ENCODE measurements around the gene NEURL1. TPM values are rescaled to one million over a fixed set of nuclear protein-coding genes. Genes with fewer than 3 reads are reported as not detected.

Gene NEURL1
- total RNA-seq, 1 experiment from 2014 or later = 0.84 TPM

- no peak overlapping the region for H3K27ac Mint-ChIP-seq (ENCODE audit: unreplicated experiment)
- no peak for DNase-seq
- BruUV-seq (replicated peaks) = no TSS peak
- intact Hi-C loops (cut with micrococcal nuclease; ENCODE audit: unreplicated experiment) = no loop called here
- POLR2A ChIA-PET = no interaction called here
- H3K27me3 ChIP-seq (replicated peaks; ENCODE audit: control insufficient read depth, insufficient read depth, low read length) = no peaks in the 10 kb centered on the region; the same call in 1 of the 2 replicates
- no peaks in the 10 kb centered on the region for H3K9me3 Mint-ChIP-seq (ENCODE audit: unreplicated experiment)
- no peaks in the 10 kb centered on the region for H3K36me3 Mint-ChIP-seq (ENCODE audit: insufficient read depth, unreplicated experiment)
- peak overlapping the region; percentile 46 for H3K4me3 ChIP-seq (ENCODE audit: low read depth, low read length)
- H3K27me3 Mint-ChIP-seq (ENCODE audit: insufficient read depth, unreplicated experiment) = no peaks in the 10 kb centered on the region
- TF ChIP-seq CTCF (IDR thresholded peaks at IDR 0.05; ENCODE audit: insufficient read depth in 1 of 2, low read depth in 1 of 2, low read length in 1 of 2, severe bottlenecking in 1 of 2, unreplicated experiment in 1 of 2) = no peak
- H3K4me1 Mint-ChIP-seq (ENCODE audit: low read depth, unreplicated experiment) = no peaks in the 10 kb centered on the region
- no peaks in the 10 kb centered on the region for H3K36me3 ChIP-seq (ENCODE audit: control insufficient read depth, insufficient read depth, low read length)
- peak overlapping the region; percentile 55 for H3K4me3 Mint-ChIP-seq (ENCODE audit: unreplicated experiment)
- CTCF ChIA-PET = no interaction called here
- H3K9me3 ChIP-seq = no peaks in the 10 kb centered on the region
- peaks cover 10% of the 10 kb centered on the region for H3K4me1 ChIP-seq
These were observed 62.2 kb downstream of the NEURL1 start for GRCh38 chr10:103555712-103556111.

GRCh38 chr10:103556383-103557007, 63.0 kb downstream of the NEURL1 start:
- Mint-ChIP-seq H3K4me3 (ENCODE audit: unreplicated experiment) (peak overlapping the region; percentile 12), H3K27me3 (ENCODE audit: insufficient read depth, unreplicated experiment) (no peaks in the 10 kb centered on the region), H3K4me1 (ENCODE audit: low read depth, unreplicated experiment) (no peaks in the 10 kb centered on the region), H3K27ac (ENCODE audit: unreplicated experiment) (no peak overlapping the region), H3K36me3 (ENCODE audit: insufficient read depth, unreplicated experiment) (no peaks in the 10 kb centered on the region), H3K9me3 (ENCODE audit: unreplicated experiment) (no peaks in the 10 kb centered on the region)
- ChIA-PET CTCF (no interaction called here), POLR2A (no interaction called here)
- intact Hi-C loops (cut with micrococcal nuclease; ENCODE audit: unreplicated experiment) = no loop called here
- Histone ChIP-seq H3K27me3 (replicated peaks; ENCODE audit: control insufficient read depth, insufficient read depth, low read length) (no peaks in the 10 kb centered on the region; the same call in 1 of the 2 replicates), H3K9me3 (no peaks in the 10 kb centered on the region), H3K36me3 (ENCODE audit: control insufficient read depth, insufficient read depth, low read length) (no peaks in the 10 kb centered on the region), H3K4me1 (peaks cover 10% of the 10 kb centered on the region), H3K4me3 (ENCODE audit: low read depth, low read length) (no peak overlapping the region)
- no peak for DNase-seq
- TF ChIP-seq CTCF (IDR thresholded peaks at IDR 0.05; ENCODE audit: insufficient read depth in 1 of 2, low read depth in 1 of 2, low read length in 1 of 2, severe bottlenecking in 1 of 2, unreplicated experiment in 1 of 2) = no peak
- no TSS peak for BruUV-seq (replicated peaks)

GRCh38 chr10:103557455-103557854, 64.0 kb downstream of the NEURL1 start:
- no peak for TF ChIP-seq CTCF (IDR thresholded peaks at IDR 0.05; ENCODE audit: insufficient read depth in 1 of 2, low read depth in 1 of 2, low read length in 1 of 2, severe bottlenecking in 1 of 2, unreplicated experiment in 1 of 2)
- DNase-seq = no peak
- peaks cover 10% of the 10 kb centered on the region for H3K4me1 ChIP-seq
- POLR2A ChIA-PET = no interaction called here
- Mint-ChIP-seq H3K27ac (ENCODE audit: unreplicated experiment) (no peak overlapping the region), H3K36me3 (ENCODE audit: insufficient read depth, unreplicated experiment) (no peaks in the 10 kb centered on the region), H3K27me3 (ENCODE audit: insufficient read depth, unreplicated experiment) (no peaks in the 10 kb centered on the region), H3K9me3 (ENCODE audit: unreplicated experiment) (no peaks in the 10 kb centered on the region), H3K4me1 (ENCODE audit: low read depth, unreplicated experiment) (no peaks in the 10 kb centered on the region), H3K4me3 (ENCODE audit: unreplicated experiment) (no peak overlapping the region)
- no peaks in the 10 kb centered on the region for H3K36me3 ChIP-seq (ENCODE audit: control insufficient read depth, insufficient read depth, low read length)
- no peaks in the 10 kb centered on the region; the same call in 1 of the 2 replicates for H3K27me3 ChIP-seq (replicated peaks; ENCODE audit: control insufficient read depth, insufficient read depth, low read length)
- CTCF ChIA-PET = no interaction called here
- H3K4me3 ChIP-seq (ENCODE audit: low read depth, low read length) = no peak overlapping the region
- intact Hi-C loops (cut with micrococcal nuclease; ENCODE audit: unreplicated experiment) = no loop called here
- no TSS peak for BruUV-seq (replicated peaks)
- H3K9me3 ChIP-seq = no peaks in the 10 kb centered on the region

All from Caco-2 (cell line).